Occipital lobe (tissue), 2 donors: Measurements from ENCODE around the gene AQP9. TPM values are rescaled to one million over a fixed set of nuclear protein-coding genes. Genes with fewer than 3 reads are reported as not detected.
"Not testable (repeated sequence)": the region's sequence is repeated elsewhere in the genome, so short reads cannot be mapped to it uniquely, and the experiment has no call there.

Experiments used
- DNase-seq: peaks from one replicate; lab custom pipeline; 2025; lab: John Stamatoyannopoulos, UW
- total RNA-seq: library from RNA; depleted of rRNA; stranded (reverse); fragments of >200 nt; gene quantifications from one replicate; pipeline ENCODE4 v1.2.3, GENCODE V29; 2014

AQP9 gene, protein sequence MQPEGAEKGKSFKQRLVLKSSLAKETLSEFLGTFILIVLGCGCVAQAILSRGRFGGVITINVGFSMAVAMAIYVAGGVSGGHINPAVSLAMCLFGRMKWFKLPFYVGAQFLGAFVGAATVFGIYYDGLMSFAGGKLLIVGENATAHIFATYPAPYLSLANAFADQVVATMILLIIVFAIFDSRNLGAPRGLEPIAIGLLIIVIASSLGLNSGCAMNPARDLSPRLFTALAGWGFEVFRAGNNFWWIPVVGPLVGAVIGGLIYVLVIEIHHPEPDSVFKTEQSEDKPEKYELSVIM
- total RNA-seq = under 0.01 TPM

- DNase-seq = no peak
These were observed at the start of gene AQP9 for GRCh38 chr15:58138106-58138505. Gene AQP9 (plus strand): TSS chr15:58138381. CDS start chr15:58138566, 185 bp downstream.

DNA sequence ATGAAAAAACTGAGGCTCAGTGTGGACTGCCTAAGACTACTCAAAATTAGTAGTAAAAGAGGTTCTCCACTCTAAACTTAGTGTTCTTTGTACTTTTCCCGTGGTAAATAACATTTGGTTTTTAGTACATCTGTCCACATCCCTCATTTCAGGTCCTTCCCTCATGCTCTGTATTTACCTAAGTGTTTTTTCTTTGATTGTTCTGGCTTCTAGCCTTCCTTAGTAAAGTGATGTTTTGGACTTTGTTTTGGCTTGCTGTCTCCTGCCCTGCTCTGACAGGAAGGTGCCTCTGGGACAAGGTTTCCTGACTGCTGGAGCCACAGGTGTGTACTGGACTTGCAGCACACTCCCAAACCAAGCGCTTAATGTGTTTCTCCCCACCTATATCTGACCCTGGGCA, 42.8 kb upstream of the AQP9 start:
- DNase-seq = no peak

DNA sequence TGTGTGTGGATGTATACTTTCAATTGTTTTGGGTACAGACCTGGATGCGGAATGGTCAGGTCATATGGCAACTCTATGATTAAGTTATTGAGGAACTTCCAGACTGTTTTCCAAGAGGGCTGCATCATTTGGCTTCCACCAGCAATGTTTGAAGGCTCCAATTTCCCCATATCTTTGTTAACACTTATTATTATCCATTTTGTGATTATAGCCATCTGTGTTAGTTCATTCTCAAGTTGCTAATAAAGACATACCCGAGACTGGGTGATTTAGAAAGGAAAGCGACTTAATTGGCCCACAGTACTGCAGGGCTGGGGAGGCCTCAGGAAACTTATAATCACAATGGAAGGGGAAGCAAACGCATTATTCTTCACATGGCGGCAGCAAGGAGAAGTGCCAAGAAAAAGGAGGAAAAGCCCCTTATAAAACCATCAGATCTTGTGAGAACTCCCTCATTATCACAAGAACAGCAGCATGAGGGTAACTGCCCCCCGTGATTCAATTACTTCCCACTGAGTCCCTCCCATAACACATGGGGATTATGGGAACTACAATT, 41.6 kb upstream of the AQP9 start:
- DNase-seq = no peak

- DNase-seq = no peak
These were observed 34.7 kb upstream of the AQP9 start for GRCh38 chr15:58103482-58103881.

- DNase-seq = no peak
These were observed 30.1 kb upstream of the AQP9 start for GRCh38 chr15:58108117-58108516.

DNA sequence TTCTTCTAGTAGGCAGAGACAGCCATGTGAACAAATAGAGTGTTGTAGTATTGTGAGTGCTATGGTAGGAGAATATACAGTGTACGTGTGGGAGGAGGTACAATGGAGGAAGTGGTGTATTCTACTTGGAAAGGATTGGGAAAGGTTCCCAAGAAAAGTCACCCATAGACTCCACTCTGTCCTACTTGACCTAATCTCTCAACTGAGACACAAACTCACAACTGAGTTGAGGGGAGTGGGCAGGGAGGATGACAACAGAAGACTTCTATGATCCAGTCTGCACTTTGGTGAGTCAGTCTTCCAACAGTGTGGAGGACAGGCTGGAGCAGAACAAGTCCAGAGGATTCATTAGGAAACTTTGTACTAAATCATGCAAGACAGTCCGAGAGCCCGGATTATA, 28.8 kb upstream of the AQP9 start:
- no peak for DNase-seq

DNA sequence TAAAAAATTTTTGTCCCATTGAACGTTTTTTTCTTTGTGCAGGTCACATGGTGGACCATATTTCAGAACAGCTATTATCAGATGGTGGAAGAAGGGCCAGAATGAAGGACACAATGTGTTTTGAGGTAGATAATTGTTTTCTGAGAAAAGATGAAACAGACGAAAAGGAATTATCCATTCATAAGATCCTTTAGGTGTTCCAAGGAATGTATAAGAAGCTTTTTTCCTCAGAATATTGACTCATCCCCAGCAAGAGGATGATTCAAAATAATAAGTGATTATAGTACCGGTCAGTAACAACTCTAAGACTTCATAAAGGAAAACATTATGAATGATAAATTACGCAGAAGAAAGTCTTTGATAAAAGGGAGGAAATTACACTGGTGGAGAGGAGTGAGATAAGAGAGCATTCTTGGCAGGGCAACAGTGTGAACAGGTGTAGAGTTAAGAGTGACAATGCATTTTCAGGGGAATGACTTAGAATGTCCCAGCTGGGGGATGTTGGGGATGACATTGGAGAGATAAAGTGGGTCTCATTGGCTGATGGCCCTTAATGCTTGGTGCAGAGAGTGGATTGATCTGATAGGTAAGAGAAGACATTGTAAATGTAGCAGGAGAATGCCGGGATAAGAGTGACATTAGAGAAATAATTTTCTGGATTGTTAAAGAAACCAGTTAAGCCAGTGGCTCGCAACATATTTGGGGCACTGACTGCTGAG, 27.0 kb upstream of the AQP9 start:
- DNase-seq = no peak

DNA sequence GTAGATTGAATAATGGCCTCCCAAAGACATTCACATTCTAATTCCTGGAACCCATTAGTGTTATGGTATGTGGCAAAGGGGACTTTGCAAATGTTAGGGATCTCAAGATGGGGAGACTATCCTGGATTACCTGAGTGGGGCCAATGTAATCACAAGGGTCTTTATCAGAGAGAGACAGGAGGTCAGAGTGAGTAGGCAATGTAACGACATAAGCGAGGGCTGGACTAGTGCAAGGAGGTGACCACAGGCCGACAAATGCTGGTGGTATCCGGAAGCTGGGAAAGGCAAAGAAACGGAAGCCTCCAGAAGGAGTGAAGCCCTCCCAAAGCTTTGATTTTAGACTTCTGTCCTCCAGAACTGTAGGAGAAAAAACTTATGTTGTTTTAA, 26.5 kb upstream of the AQP9 start:
- DNase-seq = no peak

DNA sequence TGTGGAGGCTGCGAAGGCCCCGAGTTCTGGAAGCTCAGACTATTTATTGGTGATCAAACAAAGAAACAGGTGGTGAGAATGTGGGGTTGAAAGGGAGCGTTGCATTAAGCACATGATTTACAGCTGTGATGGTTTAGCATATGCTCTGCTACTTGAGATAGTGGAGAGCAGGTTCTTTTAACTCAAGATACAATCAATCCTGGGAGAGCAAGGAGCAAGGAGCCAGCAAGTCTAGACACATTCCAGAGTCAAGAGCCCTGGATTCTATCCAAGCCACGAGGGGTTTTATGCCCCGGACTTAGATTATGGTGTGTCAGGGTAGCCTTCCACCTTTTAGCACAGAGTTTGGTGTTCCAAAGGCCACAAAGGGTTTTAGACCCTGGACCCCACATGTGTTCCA, 24.8 kb upstream of the AQP9 start:
- DNase-seq = not testable (repeated sequence)

GRCh38 chr15:58114388-58114787, 23.8 kb upstream of the AQP9 start:
- no peak for DNase-seq

DNA sequence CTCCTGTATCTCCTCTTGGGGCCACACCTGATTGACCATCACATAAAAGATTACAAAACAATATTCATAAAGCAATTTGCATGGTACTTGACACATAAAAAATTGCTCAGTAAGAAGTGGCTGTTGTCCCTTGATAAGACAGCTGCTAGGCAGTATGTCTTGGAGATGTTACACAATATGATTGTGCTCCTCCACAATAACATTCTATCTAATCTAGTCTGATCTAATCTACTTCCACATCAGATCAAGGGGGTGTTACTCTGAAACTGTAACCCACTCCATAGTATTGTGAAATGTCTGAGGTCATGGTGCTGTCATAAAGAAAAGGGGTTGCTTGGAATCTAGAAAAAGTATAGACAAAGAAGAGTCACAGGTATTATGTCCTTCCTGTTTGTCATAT, 23.4 kb upstream of the AQP9 start:
- no peak for DNase-seq

- DNase-seq = no peak
These were observed 22.5 kb upstream of the AQP9 start for GRCh38 chr15:58115692-58116091.

DNA sequence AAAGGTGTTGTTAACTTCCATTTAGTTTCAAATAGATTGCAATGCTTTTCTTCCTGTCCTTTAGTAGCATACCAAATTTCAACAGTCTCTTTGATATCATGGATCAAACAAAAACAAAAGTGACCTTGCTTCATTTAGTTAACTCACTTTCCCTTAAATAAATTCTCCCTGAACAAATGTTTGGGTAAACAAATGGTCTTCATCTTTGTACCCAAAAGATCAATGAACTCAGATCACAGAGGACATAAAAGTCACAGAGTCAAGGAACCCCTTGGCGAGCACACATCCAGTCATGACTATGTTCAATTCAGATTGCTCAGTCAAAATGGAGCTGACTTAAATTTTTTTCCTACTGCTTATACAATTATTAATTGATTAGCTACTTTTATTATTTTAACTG, 20.6 kb upstream of the AQP9 start:
- no peak for DNase-seq

GRCh38 chr15:58118272-58118671, 19.9 kb upstream of the AQP9 start:
- no peak for DNase-seq

GRCh38 chr15:58119016-58119415, 19.2 kb upstream of the AQP9 start:
- DNase-seq = no peak

GRCh38 chr15:58124585-58124984, 13.6 kb upstream of the AQP9 start:
- no peak for DNase-seq

GRCh38 chr15:58125333-58125732, 12.8 kb upstream of the AQP9 start:
- no peak for DNase-seq

DNA sequence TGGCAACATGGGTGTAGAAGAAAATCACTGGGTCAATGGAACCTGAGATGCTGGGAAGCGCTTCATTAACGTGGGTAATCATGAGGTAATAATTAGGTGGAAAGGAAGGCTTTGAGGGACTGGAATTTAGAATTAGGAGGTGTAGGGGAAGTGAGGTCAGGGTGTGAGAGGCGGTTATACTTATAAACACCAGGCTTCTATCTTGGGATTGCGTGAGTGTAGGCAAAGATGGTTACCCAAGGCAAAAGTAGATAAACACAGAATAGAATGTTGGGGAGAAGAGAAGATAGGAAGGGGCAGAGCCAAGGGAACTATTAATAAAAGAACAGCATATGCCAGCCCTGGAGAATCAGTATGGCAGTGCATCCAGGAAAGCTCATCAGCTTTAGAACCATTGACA, 3.3 kb upstream of the AQP9 start:
- no peak for DNase-seq

DNA sequence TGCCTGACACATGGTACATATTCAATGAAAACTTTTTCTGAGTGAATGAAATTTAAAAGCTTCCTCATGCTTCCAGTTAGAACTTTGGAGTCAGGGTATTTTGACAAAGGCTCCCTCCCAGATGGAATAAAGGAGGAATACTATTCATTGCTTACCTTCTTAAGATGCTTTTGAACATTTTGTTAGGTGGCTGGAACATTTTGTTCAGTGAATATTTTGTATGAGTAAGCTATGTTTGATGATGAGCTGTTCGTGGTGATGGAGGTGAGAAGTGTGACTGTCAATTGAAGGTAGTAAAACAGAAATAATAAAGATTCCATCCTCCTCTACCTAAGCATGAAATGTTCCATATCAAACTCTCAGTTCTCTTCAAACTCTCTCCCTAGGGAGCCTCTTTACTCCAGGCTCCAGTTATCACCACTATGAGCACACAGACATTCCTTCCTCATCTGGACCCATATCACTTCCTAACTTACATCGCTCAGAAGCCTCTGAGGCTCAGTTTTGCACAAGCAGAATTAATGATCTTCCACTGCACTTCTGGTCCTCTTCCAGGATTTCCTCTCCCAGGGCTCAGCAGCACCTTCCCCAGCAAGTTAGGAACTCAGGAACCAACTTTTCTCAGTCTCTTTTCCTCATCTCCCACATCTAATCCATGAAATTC, 2.5 kb upstream of the AQP9 start:
- DNase-seq = no peak

DNA sequence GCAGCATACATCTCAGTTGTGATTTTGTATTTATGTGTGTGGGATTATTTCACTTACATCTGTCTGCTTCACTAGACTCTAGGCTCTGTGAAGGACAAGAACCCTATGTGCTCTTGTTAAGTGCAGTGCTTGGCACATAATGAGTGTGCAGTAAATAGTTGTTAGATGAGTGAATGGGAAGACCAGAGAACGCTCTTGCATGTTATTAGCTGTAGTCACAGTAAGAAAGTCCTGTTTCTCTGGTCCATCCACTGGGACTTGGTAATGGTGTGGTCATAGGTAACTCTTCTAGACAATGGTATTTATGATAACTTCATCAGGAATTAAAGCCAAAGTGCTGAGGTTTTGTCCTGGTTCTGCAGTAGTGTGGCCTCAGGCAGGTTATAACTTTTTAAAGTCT, 1.4 kb upstream of the AQP9 start:
- DNase-seq = no peak

DNA sequence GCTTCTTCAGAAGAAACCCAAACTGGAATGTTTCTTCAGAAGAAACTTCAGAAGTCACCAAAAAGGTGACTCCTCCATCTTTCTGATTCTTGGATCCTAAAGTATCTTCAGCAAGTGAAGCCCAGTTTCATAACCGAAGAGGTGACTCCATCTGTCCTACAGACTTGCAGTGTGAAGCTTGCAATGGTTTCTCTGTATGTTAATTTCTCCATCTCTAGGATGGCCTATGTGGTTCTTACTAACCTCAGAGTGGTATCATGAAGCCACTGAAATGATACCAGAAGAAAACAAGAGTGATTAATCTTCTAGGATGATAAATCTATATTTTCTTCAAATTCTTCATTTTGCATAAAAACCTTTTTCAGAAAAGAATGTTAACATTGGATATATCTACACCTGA, 495 bp upstream of the AQP9 start:
- DNase-seq = no peak

DNA sequence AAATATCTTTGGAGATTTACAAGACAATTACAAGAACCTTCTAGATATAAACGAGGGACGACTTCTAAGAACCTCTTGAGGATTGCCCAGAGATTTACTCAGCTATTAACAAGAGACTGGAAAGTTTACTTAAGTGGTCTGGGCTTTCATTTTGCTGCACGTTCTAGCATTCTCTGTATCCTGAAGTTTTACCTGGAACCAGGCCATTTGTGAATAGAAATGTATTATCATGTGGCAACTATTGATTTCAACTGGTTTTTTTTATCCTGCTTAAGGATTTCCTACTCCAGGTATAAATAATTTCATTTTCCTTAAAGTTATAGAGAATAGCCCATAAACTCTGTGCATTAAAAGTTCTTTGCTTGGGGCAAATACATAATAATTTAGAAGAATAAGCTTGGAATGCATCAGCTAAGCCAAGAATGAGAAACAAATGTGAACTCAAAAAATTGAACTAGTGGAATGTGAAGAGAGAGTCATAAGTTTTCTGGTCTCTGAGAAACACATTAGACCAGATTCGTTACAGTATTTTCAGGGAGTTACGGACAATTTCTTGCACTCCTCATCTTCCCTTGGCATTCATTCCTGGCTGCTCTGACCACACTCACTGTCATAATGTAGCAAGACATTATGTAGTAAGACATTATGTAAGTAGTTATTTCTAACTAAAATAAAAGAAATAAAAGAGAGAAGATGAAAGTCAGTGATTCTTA, 1.3 kb downstream of the AQP9 start:
- no peak for DNase-seq
